T follicular helper cell (primary cell): ENCODE data around the gene GPC5.
"Not testable (repeated sequence)": the region's sequence is repeated elsewhere in the genome, so short reads cannot be mapped to it uniquely, and the experiment has no call there.

ENCODE experiments used
- DNase-seq: peaks from one replicate; pipeline ENCODE4 v3.0.0-alpha.2; 2020; ENCODE audit warnings: low read depth

The GPC5 gene

DNA sequence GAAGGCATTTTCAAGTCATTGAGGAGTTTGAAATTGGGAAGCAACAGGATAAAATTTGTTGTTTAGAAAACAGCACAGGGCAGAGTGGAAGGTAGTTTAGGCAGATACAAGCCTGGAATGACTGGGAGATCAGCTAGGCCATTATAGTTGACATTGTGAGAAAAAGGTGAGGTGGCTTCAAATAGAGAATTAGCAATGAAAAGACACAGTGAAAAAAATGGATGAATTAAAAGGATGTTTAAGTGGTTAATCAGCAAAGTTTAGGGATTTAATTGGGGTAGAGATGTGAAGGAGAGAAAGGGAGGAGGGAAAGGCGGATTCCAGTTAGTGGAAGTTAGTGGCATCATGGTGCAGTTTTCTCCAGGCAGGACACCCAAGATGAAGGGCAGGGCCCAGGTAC lies 1257.7 kb downstream of the GPC5 start:
- no peak for DNase-seq

DNA sequence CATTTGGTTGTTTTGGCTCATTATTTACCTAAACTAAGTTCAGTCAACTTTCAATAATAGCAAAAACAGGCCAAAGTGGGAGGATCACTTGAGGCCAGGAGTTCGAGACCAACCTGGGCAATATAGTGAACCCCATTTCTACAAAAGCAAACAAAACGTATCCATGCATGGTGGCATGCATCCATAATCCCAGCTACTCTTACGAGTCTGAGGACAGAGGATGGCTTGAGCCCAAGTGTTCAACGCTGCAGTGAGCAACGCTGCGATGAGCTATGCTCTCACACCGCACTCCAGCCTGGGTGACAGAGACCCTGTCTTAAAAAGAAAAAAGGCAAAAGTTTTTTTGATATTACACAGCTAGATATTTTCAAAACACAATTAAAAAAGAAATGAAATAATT lies 1258.2 kb downstream of the GPC5 start:
- DNase-seq: no peak

DNA sequence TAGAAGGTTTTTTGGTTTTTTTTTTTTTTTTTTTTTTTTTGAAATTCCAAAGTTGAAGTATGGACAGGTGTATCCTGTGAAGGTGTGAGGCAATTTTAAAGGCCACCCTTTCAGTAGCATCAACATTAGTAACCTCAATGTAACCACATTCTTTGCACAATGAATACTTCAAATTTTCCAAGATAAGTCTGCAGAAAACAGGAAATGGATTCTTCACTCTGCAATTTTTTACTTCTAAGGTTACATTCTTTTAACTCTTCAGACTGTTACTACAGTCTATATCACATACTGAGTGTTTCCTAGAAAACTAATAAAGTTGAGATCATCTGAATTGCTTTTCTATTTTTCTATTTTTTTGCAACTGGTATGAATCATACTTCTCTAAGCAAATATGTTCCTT lies 1259.1 kb downstream of the GPC5 start:
- no peak for DNase-seq

DNA sequence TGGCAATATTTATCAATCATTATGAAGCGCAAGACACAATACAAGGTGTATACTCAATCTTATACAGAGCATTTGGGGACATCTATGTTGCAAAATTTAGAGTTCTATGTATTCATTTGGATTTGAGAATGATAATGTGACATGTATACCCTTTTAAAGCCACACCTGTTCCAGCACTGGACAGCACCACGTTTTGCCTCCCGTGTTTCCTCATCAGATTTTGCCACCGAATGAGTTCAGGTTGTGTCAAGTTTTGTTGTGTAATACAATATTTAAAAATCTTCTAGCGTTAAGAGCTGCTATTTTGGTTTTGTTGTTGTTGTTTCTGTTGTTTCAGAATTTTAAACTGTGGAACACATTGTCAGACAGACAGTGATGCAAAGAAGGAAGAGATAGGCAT lies 1259.9 kb downstream of the GPC5 start:
- no peak for DNase-seq

DNA sequence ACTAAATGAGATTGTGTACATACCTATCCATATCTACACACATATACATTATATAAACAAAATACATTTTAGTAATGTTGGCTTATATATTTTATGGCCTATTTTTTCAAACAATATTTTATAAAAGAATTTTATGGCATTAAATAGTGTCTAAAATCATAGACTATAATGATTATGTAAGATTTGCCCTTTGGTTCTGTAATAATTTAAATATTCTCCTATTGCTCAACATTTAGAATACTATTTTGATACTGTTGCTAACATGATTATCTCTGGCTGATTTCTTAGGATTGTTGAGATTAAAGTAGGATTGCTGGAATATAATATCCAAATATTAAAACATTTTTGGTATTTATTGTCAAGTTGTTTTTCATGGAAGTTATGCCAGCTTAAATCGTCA lies 1263.0 kb downstream of the GPC5 start:
- no peak for DNase-seq

DNA sequence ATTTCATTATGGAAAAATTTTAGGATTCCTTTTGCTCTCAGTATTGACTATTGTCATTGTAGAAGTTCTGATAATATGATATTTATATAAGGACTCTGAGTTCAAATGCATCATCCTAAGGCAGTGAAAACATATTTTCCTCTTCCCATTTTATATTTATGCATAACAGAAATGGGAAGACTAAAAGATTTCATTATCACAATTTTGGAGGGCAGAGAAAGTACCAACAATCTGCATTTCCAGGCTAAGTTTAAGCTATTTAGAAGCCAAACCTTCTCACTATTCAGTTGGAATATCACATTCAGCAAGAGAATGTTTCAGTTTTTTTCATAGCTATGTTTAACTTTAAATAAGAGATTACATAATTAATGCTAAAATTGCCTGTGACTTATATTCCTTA lies 1269.7 kb downstream of the GPC5 start:
- DNase-seq: no peak

DNA sequence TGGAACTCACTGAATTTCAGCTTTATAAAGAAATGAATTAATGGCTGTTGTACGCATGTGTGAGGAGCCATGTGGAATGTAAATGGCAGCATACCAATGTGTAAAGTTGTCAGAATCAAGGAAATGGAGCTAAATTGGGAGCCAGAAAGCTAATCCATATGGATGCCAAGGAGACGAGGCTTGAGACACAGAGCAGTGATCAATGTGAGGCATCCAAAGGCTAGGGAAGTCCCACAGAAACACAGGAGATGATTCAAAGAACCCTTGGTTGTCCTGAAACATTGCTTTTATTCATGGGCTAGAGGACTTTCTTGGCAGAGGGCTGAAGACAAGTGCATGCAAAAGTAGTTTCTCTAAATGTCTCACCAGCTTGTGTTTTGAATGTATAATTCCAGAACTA lies 1271.7 kb downstream of the GPC5 start:
- DNase-seq: no peak

DNA sequence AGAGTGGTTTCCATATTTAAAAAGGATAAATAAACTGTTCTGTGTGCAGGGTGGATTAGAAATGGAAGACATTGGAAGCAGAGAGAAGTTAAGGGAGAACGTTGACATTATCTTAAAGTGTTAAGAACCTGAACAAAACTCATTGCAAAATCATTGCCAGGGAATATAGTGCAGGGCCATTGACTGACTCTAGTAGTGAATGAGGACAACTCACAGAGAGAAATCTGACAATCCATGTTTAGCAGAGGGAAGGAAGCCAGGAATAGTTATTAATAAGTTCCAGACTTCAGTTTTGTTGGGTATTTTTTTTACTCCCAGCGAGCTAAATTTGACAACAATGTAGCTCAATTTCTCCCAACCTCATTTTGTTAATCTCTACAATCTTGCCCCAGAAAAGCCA lies 1273.4 kb downstream of the GPC5 start:
- no peak for DNase-seq

DNA sequence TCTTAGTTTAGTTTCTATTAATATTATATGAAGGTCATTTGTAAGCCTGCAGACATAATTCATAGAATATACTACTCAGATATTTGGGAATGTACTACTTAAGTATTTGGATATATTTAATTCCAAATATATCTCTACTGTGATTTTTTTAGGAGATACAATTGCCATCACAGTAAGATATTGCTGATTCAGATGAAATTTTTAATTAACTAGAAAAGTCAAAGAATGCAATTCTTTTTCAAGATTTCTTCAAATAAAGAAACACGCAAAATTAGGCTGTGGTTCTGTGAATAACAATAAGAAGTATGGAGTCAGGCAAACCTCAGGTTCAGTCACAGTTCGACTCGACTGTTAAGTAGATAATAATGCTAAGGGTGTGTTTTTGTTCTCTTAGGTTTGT lies 1277.8 kb downstream of the GPC5 start:
- DNase-seq: no peak

DNA sequence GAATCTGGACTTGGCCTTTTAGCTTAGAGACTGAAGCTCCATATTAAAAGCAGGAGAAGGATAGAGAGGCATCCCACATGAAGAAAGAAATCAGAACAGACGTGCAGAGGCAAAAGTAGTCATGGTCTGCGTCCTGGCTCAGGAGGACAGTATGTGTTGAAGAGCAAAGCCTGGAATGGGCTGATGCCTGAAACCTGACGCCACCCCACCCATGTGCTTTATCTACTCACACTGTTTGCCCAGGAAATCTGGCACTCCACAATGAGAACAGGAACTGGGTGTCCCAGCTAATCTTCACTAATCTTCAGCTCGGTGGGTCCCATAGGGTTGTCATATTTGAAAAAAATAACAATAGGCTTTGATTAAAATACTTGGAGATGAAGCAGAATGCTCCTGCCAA lies 1279.2 kb downstream of the GPC5 start:
- DNase-seq: no peak

DNA sequence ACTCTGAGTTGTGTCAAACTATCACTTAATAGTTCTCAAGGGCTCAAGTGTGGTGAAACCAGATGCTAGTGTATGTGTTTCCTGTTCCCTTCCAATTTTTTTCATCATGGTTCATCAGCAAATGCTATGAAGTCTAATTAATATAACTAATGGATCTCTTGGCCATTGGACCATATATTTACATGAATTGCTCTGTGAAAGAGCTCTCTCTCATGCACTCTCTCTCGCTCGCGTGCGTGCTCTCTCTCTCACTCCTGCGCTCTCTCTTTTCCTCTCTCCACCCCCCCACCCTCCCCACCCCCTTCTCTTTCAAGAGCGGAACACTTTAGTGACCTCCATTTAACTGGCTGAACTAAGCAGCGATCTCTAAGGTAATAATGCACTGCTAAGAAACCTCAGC lies 1281.2 kb downstream of the GPC5 start:
- no peak for DNase-seq

DNA sequence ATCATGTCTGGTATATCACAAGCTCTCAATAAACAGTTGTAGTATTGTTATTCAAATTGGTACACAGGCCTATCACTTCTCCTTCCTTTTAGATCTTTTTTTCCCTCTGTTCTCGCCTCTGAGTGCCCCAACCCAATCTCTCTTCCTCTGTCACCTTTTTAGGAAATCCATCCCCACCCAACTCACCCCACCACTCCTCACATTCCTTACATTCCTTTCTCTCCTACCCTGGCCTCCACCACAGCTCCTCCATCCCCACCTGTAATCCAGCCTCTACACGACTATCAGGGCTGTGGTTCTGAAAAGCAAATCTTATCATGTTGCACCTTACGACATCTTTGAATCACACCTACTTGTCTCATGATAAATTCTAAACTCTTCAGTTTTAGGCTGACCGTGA lies 1282.8 kb downstream of the GPC5 start:
- no peak for DNase-seq

DNA sequence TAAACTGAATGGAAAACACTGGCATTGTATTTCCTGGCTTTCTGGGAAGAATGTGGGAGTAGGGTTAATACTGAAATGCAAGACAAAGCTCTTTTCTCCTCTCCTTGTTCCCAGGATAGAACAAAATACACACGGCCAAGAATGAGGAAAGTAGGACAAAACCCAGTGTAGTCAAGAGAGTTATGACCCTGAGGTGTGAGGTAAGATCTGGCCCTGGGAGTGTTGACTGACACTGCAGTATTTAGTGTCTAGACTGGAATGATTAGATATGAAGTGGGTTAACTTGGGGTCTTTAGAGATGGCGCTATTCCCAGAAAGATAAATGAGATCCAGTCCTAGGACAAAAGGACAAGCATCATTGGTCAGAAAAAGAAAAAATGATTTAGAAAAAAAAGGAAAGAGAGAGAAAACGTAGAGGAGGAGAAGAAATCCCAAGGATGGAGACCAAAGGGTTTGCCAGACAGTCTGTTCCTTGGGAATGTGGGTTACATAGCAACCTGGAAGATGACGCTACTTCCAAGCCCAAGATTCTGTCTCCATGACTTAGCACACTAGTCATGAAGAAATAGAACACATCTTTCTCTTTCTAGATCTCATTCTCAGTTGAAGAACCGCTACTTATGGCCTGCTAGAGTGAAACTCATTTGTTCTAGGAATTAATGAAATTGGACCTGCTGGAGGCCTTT lies 1284.6 kb downstream of the GPC5 start:
- DNase-seq: no peak

DNA sequence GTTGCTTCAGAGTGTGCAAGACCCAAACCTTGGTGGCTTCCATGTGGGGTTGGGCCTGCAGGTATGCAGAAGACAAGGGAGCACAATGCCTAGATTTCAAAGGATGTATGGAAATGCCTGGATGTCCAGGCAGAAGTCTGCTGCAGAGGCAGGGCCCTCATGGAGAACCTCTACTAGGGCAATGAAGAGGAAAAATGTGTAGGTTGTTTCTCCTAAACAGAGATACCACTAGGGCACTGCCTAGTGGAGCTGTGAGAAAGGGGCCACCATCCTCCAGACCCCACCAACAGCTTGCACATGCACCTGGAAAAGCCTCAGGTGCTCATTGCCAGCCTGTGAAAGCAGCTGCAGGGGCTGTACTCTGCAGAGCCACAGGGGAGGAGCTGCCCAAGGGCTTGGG lies 1295.6 kb downstream of the GPC5 start:
- no peak for DNase-seq

DNA sequence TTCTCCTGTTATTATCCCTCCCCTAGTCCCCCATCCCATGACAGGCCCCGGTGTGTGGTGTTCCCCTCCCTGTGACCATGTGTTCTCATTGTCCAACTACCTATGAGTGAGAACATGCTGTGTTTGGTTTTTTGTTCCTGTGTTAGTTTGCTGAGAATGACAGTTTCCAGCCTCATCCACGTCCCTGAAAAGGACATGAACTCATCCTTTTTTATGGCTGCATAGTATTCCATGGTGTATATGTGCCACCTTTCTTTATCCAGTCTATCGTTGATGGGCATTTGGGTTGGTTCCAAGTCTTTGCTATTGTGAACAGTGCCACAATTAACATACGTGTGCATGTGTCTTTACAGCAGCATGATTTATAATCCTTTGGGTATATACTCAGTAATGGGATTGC lies 1297.4 kb downstream of the GPC5 start:
- DNase-seq: not testable (repeated sequence)

DNA sequence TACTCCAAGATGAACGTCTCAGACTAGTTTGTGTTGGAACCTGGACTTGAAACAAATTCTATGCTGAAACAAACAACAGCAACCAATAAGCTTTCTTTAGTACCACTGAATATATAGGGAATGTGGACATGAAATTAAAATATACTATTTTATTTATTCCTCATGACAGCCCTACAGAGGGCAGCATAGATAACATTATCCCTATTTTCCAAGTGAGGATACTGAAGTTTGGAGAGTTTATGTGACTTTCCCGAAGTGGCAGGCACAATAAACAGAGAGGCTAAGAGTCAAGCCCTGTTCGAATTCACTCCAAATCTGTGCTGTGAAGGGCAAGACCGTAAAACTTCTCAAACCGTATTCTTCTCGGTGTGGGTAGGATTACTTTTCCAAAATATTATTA lies 1318.3 kb downstream of the GPC5 start:
- no peak for DNase-seq

DNA sequence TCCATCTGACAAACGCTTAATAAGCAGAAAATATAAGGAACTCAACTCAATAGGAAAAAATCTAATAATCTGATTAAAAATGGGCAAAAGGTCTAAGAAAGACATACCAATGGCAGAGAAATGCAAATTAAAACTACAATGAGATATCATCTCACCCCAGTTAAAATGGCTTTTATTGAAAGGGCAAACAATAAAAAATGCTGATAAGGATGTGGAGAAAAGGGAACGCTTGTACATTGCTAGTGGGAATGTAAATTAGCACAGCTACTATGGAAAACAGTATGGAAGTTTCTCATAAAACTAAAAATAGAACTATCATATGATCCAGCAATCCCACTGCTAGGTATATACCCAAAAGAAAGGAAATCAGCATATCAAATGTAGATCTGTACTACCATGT lies 1319.4 kb downstream of the GPC5 start:
- no peak for DNase-seq

DNA sequence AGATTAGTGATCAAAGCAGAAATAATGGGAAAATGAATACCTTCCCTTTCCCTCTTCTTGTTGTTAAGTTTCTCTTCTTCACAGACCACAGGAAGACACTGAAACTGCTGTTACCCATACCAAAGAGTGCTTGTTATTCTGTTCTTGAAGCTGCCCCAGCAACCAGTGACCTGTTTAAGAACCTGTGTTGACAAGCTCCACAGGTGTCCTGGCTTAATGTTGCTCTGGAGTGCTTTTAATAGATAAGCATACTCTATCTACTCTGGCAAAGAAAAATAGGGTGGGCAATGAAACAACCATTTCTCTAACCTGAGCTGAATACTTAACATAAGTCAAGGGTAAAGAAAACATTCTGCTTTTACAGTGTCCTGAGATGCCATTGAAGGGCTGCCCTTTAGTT lies 1321.4 kb downstream of the GPC5 start:
- DNase-seq: no peak

DNA sequence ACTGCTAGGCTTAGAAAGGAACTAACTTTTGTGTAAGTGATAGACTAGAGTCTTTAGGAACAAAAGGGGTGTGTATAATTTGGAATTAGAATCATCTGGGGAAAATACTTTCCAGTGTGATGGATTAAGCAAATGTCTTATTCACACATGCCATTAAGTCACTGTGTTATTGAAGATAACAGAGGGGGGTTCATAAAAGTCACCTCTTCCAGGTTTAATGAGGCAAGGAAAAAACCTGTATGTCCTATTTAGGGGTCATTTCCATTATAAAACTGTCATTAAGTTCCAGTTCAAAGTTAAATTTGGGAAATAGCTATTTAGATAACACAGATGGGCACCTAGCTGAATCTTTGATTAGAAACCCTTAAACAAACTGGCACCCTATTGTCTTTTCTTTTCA lies 1323.2 kb downstream of the GPC5 start:
- DNase-seq: no peak

DNA sequence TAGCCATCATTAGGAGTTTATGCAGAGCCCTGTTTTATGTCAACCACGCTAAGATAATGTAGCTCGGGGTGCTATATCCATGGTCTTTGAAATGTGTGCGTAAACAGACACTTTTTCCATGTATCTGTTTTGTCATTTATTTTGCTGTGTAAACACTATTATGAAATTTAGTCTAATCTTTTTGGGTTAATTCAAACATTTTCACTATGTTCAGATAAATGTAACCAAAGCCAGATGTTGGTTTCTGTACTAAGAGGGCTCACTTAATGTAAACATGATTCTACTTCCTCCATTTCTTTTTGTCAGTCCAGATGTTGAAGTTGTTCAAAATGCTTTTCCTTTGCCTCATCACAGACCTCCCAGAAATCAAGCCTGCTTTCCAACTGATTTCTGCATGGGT lies 1328.7 kb downstream of the GPC5 start:
- no peak for DNase-seq

DNA sequence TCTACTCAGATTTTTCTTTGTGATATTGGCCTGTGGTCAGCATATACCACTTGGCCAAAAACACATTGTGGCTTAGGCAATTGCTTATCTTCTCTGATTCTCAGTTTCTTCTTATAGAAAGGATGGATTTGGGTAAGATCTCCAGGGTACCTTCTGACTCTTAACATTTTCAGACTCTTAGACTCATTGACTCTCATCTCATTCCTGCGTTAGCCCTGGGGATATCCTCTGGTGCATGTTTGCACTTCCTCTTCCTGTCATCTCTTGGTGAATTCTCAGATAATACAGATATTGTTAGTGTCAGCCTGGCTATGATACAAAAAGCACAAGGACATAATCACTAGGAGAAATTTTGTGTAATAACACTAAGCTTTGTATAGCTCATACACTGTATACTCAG lies 1335.6 kb downstream of the GPC5 start:
- DNase-seq: no peak

DNA sequence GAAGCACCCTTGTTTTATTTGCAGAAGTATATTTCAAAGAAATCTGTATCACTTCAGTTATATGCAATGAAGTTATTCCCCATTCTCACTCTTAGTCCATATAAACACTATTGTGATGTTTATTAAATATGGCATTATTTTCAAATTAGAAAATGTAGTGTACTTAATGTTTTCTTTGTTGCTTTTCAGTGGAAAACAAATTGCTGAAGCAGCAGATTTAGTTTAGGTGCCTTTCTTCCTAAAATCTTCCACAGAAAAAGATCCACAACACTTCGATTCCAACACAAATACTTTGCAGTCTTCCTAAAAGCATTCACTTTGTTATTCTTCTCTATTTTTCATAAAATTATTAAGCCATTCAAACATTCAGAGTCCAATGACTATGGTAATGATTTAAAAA lies 1336.1 kb downstream of the GPC5 start:
- DNase-seq: no peak

DNA sequence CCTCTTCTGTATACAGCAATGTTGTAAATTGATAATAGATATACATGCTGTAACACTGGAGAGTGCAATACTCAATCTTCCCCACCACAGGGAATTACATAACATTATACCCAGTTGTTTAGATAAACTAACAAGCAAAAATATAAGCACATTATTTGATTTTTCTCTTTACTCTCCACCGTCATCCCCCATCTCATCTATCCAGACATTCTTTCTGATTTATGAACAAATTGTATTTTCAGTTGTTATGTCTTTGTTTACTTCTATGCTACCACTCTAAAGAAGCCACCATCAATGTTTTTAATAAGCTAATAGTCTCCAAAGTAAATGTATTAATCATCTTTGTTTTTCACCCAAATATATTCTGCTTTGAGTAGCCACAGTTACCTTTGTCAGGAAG lies 1337.5 kb downstream of the GPC5 start:
- no peak for DNase-seq

DNA sequence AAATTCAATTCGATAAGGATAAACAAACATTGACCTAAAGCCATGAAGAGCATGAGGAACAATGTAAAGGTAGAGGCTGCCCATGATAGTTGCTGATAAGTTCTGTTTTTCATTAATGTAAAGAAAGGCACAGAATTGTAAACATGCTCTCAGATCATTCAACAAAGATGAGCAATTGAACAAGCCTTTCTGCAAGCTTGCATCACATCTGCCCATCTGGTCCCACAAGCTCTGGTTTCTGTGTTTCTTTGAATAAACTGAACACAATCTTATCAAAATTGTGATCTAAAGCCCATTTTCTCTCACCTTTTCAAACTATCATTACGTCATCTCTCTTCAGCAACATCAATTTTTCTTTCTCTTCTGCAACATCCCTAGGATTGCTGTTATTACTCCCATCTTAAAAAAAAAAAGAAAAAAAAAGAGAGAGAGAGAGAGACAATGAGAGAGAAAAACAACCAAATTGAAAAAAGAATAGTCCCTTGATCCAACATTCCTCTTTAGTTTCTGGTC lies 1340.9 kb downstream of the GPC5 start:
- DNase-seq: no peak

DNA sequence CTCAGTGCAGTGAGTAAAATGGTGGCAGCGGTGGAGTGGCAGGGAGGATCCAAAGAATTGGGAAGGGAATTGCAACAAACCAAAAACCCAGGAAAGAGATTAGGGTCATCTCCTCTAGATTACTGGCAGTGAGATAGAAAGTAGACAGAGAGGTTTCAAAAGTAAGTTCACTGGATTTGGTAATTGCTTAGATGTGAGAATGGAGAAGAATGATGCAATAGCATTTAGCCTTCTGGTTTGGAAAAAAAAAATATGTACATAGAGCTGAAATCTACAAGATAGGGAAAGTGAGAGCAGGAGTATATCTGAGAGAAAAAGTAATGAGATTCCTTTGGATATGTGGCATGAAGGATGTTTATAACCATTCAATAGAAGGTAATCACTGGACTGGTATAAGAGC lies 1345.6 kb downstream of the GPC5 start:
- DNase-seq: no peak
